ENCODE data around the gene SLC26A1. TPM values are rescaled to one million over a fixed set of nuclear protein-coding genes. Genes with fewer than 3 reads are reported as not detected.

SLC26A1 gene
- total RNA-seq, 1 experiment from 2014 or later: 0.09 TPM

GRCh38 chr4:966266-967112, 26.7 kb downstream of the SLC26A1 start:
- Histone ChIP-seq H2BK20ac (ENCODE audit: low read depth, low read length, poor library complexity, severe bottlenecking) (no peak overlapping the region), H4K8ac (replicated peaks; ENCODE audit: insufficient read length, low read depth, low read length) (no peak overlapping the region), H2AK5ac (ENCODE audit: insufficient read length, low read length) (no peak overlapping the region), H3K27ac (ENCODE audit: insufficient read length, low read depth, low read length) (no peak overlapping the region), H2BK12ac (ENCODE audit: insufficient read length, low read depth, low read length) (no peak overlapping the region), H3K4me1 (ENCODE audit: insufficient read depth, low read length) (no peaks in the 10 kb centered on the region), H3K79me1 (ENCODE audit: insufficient read depth, low read depth, low read length, poor library complexity, severe bottlenecking) (no peaks in the 10 kb centered on the region), H3K79me2 (ENCODE audit: insufficient read depth, low read length) (no peaks in the 10 kb centered on the region), H3K14ac (ENCODE audit: insufficient read depth, low read length) (no peak overlapping the region), H3K27me3 (ENCODE audit: insufficient read depth, low read length) (no peaks in the 10 kb centered on the region; the same call in 1 of the 2 replicates), H2AFZ (ENCODE audit: low read length) (no peak overlapping the region), H2BK5ac (ENCODE audit: insufficient read length, low read length) (no peak overlapping the region), H3K4ac (ENCODE audit: low read depth, low read length) (no peak overlapping the region), H3K56ac (ENCODE audit: insufficient read length, low read depth, low read length) (no peak overlapping the region), H3K18ac (ENCODE audit: insufficient read length, low read depth, low read length) (no peak overlapping the region), H2BK120ac (ENCODE audit: low read depth, low read length, poor library complexity, severe bottlenecking) (no peak overlapping the region), H3K4me2 (ENCODE audit: insufficient read depth, insufficient read length, low read length) (no peak overlapping the region), H3K9me3 (ENCODE audit: control insufficient read depth, low read depth, low read length) (no peaks in the 10 kb centered on the region), H2BK15ac (ENCODE audit: low read depth, low read length) (no peak overlapping the region), H3K9ac (ENCODE audit: extremely low read depth, insufficient read length, low read length) (no peak overlapping the region), H3K23ac (ENCODE audit: insufficient read length, low read depth, low read length) (no peak overlapping the region), H3K23me2 (ENCODE audit: insufficient read length, low read depth, low read length, poor library complexity, severe bottlenecking) (no peaks in the 10 kb centered on the region), H4K20me1 (ENCODE audit: control insufficient read depth, insufficient read depth, insufficient read length) (no peaks in the 10 kb centered on the region), H4K5ac (ENCODE audit: insufficient read length, low read depth, low read length) (no peak overlapping the region), H3T11ph (ENCODE audit: low read length) (no peak overlapping the region), H4K91ac (ENCODE audit: insufficient read length, low read depth, low read length) (no peak overlapping the region)
- no peak for DNase-seq
- WGBS (ENCODE audit: extremely low coverage, insufficient read length, low lambda C conversion rate): no CpG with 5 or more reads among the region's 48 CpGs
- Mint-ChIP-seq H3K4me1 (peaks cover 0 to 2% of the 10 kb centered on the region in 2 experiments; a peak in 1 of 4 replicates), H3K4me3 (no peak overlapping the region), H3K9me3 (no peaks in the 10 kb centered on the region), H3K27me3 (ENCODE audit: low read depth) (peaks cover 5% of the 10 kb centered on the region), H3K36me3 (ENCODE audit: insufficient read depth in 1 of 3, low read depth in 3 of 3) (no peaks in the 10 kb centered on the region), H3K27ac (no peak overlapping the region)
- TF ChIP-seq, protein P1, sequence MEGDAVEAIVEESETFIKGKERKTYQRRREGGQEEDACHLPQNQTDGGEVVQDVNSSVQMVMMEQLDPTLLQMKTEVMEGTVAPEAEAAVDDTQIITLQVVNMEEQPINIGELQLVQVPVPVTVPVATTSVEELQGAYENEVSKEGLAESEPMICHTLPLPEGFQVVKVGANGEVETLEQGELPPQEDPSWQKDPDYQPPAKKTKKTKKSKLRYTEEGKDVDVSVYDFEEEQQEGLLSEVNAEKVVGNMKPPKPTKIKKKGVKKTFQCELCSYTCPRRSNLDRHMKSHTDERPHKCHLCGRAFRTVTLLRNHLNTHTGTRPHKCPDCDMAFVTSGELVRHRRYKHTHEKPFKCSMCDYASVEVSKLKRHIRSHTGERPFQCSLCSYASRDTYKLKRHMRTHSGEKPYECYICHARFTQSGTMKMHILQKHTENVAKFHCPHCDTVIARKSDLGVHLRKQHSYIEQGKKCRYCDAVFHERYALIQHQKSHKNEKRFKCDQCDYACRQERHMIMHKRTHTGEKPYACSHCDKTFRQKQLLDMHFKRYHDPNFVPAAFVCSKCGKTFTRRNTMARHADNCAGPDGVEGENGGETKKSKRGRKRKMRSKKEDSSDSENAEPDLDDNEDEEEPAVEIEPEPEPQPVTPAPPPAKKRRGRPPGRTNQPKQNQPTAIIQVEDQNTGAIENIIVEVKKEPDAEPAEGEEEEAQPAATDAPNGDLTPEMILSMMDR (conservative IDR thresholded peaks at IDR 0.05): no peak

Data from H9 (cell line).